IPS DF 4.7 (cell line): ENCODE data around the gene CLIC6.
A peak's percentile ranks its signal among the peaks of the same experiment; 100 is the strongest.
"Not testable (repeated sequence)": the region's sequence is repeated elsewhere in the genome, so short reads cannot be mapped to it uniquely, and the experiment has no call there.

Experiments
- DNase-seq: peaks from one replicate; pipeline ENCODE4 v3.0.0-alpha.2; 2013; ENCODE audit warnings: low spot score; ENCODE audit errors: extremely low read depth

CLIC6 gene

DNA sequence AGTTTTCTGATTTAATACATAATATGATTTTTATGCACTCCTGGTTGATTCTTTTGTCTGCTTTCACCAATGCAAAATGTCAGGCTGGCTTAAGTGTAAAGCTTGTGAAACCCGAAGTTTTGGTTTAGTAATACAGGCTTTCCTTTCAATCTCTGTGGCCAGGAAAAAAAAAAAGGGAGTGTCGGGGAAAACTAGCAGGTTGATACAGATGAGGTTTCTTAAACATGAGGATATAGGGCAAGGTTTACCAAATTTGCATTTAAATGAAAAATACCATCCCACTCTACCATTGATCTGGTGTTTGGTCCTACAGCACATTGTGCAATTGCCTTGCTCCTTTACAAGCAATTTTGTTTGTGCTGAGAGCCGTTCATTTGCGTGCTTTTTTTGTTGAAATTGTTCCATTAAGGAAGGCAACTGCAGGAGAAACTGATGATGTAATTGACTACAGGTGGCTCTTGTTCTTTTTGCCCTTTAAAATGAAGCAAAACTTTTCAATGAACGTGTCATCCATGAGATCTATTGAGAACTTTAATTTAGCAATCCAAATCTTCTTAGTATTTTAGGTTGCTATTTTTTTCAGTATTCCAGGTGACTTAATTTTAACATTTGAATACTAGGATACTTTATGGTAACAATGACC is 22.7 kb downstream of the CLIC6 start:
- DNase-seq: no peak

DNA sequence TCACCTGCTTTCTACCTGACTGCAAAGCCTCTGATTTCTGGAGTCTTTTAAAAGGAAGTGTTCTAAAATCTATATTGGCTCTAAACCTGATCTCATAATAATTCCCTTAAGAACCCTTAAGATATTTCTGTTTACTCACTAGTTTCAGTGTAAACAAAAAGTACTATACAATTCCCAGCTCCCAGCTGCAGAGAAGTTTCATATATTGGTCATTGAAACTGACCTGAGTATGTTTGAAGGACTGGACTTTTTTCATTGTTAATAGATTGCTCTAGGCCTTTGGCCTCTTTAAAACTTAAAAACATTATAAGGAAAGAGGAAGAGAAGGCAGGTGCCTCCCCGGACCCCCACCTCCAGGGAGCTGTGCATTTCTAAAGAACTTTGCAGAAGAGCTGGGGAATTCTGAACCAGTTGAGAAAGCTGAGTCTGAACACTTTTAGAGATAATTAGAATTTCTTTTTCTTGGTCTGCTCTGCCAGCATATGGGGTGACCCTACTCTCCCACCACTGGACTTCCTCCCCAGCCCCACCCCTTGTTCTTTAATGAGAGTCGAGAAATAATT is 23.7 kb downstream of the CLIC6 start:
- DNase-seq: no peak

DNA sequence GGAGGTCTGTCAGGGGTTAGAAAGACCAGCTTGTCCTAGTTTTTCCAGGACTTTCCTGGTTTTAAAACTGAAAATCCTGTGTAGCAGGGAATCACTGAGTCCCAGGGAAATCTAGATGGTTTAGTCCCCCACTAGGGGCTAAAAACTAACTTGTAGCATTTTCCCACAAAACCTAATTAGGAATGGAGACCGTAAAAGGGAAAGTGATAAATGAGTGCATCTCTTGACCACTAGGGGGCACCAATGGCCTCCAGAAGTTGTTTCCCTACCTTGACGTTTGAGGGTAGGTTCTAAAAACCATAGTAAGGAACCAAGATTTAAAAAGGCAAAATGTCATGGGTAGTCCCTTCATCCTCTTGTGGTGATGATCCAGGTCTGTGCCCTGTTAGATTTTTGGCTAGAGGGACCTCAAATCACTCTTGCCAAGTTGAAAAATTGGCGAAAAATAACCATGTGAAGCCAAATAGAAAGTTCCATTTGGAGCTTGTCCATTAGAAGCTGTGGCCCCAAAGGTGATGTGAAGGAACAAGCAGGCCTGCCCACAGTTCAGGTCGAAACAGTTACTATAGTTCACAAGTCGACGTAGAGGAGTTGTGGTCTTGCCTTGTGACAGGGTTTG is 24.5 kb downstream of the CLIC6 start:
- DNase-seq: no peak

DNA sequence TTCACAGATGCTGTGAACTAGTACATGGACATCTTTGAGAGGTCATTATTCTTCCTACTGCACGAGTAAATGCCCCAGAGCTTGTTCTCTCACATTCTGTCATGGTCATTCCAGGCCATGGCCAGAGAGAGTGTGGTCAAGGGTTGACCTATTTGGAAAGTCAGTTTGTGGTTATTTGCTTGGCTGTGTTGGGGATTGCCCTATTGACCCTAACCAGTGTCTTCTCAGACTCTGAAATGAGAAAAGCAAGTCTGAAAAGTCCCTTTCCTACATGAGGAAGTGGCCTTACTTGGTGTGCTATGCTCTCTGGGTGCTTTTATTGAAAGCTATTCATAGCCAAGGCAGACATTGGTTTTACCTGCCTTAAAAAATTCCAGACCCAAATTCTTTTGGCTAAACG is 26.6 kb downstream of the CLIC6 start:
- DNase-seq: no peak

DNA sequence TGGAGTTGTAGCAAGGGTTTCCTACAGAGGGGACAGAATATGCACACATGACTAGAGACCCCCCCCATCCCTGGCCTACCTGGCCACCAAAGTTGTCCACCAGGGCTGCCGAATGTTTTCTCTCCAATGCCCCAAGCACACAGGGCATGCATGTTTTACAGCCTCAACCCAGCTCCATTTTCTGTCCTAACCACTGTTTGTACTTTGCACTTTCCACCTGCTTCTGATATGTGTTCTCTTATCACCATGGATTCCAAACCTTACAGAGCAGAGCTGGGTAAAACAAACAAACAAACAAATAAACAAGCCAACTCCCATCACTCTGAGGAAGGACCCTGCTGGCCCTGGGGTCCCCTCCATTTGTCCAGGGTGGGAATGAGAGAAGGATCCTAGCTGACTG is 27.3 kb downstream of the CLIC6 start:
- no peak for DNase-seq

DNA sequence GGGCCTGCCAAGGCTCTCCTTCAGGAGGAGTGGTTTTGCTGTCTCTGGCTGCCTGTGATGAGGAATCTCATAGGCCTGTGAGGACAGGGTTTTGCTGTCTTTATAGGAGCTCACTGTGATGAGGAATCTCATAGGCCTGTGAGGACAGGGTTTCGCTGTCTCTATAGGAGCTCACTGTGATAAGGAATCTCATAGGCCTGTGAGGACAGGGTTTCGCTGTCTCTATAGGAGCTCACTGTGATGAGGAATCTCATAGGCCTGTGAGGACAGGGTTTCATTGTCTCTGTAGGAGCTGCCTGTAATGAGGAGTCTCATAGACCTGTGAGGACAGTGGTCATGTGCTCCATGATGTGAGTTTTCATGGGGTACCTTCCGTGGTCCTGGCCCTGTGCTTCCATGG is 29.0 kb downstream of the CLIC6 start:
- no peak for DNase-seq

DNA sequence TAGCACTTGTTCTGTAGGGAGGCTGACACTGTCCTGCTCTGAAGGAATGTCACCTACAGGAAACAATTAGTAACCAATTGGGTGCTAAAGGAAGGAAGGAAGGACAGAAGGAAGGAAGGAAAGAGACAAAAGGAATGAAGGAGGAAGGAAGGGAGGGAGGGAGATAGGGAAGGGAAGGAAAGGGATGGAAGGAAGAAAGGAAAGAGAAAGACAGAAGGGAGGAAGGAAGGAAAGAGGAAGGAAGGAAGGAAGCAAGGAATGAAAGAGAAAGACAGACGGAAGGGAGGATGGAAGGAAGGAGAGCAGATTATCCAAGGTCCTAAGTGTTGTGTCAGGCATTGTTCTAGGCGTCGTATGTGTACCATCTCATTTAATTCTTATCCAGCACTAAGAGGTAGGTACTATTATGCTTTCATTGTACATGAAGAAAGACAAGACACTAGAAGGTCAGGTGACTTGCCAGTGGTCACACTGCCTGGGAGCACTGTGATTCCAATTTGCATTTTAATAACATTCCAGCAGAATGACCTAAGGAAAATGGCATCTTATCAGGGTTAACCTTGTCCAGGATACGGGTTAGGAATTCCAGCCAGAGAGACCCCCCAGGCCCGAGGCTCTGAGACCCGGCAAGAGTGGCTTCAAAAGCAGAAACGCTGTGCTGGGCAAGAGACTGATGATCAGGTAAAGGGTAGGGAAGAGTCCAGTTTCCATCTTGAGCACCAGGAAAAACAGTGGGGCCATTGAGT is 29.6 kb downstream of the CLIC6 start:
- no peak for DNase-seq

DNA sequence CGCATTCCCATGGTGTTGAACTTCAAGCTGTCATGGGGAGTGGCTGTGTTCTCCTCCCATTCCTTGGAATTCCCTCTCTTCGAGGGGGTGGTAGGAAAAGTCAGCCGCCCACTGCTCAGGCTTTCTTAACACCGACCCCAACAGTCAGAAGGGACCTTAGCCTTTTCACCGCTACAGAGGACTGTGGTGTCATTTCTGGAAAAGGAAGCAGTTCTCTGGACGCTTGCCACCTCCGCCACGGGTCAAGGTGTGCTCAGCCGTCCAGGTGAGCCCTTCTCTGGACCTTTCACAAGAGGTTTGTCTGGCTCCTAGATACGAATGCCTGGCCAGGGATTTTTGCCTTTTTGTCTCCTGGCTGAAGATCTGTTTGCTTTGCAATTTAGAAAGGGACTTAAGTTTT is 31.8 kb downstream of the CLIC6 start:
- DNase-seq: no peak

DNA sequence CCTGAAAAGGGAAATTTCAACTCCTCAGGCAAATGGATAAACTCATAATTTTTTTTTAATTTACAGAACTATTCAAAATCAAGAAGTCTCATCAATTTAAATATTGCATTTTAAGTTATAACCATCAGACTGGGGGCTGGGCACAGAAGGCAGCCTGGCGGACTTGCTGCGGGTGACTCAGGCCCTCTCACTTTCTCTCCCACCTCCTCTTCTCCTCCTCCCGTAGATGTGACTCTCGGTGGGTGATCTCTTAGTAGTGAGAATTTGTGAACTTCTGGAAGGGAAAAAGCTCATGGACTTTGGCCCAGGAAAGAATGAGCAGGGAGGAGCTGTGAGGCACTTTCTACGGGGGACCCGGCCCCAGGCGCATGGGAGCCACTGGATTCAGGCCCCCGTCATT is 32.9 kb downstream of the CLIC6 start:
- no peak for DNase-seq

DNA sequence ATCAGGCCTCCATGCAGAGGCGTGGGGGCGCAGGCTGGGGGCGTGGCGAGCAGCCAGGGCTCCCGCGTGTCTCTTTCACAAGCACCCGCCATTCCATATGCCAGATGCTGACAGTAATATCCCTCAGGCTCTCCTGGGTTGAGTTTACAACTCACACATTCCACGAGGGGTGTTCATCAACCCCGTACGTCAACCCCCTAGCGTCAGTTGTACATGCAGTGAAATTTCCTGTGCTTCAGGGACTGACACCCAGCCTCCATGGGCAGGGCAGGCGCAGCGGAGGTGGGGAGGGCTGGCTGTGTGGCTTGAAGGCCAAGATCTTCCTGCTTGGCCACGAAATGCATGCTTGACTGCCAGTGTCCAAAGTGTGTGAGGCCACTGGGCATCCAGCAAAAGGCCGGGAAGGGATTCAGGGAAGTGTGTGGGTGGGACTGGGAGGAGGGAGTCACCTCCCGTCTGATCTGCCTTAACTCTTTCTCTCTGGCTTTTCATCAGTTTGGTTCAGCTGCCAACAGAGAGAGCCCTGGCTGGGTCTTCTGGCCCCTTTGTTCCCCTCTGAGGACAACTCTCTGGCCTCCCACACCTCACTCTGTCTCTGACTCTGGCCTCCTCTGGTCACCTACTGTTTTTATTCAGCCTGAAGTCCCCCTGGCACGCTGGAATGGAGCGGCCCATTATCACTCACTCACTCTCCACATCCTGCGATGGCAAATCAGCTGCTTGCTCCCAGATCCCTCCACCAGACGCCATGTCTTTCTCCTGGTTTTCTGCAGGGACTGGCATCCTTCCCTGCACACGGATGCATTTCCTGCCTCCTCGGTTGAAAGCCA is 33.8 kb downstream of the CLIC6 start:
- no peak for DNase-seq

DNA sequence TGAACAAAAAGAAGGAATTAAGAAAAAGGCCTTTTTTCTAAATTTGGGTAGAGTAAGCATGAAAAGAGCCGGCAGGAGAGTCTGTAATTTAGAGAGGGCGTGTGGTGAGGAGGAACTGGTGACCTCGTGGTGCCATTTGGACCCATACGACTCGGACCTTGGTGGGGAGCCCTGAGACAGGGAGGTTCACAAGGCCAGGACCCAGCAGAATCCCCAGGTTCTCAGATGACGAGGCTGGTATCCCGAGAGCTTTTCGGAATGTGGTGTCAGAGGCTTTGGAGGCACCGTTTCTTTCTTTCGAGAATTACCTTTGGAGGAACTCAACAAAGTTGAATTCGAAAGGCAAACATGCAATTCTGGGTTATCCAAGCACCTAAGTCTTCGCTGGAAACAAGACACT is 34.8 kb downstream of the CLIC6 start:
- DNase-seq: no peak

DNA sequence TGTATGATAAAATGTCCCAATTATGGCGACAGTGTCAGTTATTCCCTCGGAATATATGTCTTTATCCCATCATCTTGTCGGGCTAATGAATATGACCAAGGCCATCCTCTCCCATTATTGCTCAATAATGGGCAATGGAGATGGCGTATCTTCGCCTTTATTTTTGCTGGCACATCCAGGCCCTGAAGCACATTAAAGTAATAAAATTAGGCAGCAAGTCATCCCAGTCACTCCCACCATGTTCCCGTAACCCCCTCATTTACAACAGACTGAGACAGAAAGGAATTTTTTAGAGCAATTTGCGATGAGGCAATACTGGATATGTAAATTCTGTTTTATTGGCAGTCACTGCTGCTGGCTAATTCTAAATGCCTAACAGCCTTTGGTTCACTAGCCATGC is 35.3 kb downstream of the CLIC6 start:
- DNase-seq: no peak

DNA sequence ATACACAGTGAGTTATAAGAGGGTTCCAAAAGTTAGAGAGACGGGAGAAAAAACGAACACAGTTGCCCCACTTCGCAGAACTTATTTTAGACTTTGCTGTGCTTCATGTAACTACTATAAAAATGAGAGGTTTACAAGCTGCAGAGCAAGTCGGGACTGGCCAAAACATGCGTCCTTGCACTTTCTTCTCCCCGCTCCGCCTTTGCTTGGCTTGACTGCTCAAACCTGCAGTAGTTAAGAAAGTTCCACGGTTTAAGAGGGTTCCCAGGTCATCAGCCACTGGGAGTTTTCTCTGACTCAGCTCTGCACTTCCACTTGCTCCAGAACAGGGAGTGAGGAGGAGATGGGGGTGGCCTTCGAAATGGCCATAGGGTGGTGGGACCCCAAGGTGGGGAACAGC is 36.2 kb downstream of the CLIC6 start:
- no peak for DNase-seq

DNA sequence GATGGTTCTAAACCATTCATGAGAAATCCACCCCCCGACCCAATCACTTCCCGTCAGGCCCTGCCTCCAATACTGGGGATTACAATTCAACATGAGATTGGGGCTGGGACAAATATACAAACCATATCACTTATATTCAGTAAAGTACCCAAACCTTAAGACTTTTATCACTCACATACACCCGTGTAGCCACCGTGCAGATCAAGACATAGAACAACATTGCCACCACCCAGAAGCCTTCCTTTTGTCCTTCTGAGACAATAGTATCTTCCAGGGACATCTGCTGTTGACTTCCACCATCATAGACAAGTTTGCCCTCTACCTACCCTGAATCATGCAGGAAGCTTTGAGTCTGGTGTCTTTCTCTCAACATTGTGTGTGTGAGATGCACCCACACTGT is 37.5 kb downstream of the CLIC6 start:
- no peak for DNase-seq

DNA sequence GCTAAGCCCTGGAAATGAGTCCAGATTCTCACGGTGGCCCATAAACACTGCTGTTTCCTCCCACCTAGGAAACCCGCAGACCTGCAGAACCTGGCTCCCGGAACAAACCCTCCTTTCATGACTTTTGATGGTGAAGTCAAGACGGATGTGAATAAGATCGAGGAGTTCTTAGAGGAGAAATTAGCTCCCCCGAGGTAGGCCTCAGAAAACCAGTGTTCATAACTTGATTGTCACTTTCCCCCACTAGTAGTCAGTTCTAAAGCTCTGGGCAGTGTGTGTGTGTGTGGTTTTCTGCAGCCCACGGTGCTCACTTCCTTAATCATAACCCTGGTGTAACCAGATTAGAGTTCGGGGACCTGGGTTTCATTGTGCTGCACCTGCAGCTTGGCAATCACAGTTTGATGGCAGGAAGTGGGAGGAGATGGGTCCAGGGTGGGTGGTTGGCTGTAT is 39.1 kb downstream of the CLIC6 start:
- DNase-seq: no peak

DNA sequence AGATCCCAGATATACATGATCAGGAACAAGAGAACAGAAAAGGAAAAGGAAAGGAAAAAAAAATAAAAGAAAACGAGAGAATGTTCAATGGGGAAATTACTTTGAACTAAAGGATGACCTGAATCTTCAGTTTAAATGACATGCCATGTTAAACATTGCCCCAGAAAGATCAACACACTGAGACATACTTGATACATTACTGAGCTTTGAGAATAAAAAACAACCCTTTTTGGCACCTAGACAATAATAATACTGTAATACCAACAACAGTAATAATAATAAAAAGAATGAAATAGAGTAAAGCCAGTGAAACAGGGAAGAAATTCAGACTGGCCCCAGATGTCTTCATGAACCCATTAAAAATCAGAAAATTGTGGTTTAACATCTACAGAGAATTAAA is 44.8 kb downstream of the CLIC6 start:
- DNase-seq: no peak

DNA sequence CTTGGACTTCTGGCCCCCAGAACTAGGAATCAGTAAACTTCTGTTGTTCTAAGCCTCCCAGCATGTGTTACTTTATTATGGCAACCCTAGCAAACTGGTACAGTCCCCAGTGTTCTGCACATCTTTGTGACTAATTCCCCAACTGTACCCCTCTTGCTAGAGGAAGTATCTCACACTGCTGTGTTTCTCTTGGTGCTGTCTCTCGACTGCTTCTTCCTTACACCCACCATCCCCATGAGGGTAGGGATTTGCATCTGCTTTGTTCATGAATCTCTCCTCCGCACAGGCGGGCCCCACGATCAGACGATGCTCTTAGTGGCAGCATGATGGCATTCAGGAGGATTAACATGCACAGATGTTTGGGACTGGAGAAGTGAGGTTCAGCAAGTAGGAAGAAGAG is 46.7 kb downstream of the CLIC6 start:
- no peak for DNase-seq

DNA sequence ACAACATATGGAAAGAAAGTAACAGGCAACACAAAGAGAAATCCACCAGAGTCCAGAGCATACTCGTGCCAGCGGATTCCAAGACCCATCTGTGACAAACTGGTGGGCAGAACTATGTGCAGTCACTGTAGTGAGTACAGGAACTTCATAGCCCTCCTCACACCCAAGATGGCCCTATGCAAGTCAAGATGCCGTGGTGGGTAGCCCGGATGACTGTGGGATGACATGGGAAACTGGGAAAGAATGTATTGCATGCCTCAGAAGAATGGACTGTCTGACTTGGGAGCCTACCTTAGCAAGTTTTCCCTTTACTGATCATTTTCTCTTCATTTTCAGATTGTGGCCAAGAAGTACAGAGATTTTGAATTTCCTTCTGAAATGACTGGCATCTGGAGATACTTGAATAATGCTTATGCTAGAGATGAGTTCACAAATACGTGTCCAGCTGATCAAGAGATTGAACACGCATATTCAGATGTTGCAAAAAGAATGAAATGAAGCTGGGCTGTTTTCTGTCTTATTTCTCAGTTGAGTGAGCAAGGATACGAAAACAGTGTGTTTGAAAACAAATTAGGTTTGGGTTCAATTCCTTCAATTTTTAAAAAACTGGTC is 47.3 kb downstream of the CLIC6 start:
- no peak for DNase-seq

DNA sequence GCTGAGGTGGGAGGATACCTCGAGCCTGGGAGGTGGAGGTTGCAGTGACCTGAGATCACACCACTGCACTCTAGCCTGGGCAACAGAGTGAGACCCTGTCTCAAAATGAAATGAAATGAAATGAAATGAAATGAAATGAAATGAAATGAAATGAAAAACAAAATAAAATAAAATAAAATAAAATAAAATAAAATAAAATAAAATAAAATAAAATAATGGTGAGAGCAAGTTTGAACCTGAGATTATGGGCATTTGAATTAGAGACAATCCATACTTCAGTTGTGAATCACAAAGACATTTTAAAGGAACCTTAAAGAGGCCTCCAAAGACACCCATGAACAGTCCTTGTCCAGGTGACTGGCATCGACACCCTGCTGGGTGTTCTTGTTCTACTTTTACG is 49.7 kb downstream of the CLIC6 start:
- not testable (repeated sequence) for DNase-seq

DNA sequence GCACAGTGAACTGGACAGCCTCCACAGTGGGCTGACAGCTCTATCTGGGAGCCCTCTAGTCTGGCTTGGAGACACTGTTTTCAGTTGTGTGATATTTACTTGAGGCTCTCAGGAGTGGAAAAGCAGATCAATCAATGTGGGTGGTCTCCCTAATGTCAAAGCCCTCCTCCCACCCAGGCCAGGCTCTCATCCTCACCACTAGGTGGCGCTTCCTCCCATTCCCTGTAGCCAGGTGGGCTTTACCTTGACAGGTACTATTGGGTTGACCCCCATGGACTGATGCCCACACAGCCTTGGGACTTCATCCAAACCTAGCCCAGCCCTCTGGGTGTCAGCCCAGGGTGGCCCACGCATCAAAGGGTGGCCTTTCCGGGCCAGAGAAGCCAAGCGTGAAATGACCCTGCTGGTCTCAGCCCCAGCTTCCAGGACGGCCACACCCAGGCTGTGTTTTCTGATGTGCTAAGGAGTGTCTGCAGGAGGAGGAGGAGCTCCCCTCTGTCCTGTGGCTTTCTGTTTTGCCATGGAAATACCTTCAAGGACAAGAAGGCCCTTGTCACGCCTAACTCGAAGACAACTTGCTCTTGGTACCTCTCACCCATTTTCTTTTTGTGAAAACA is 54.0 kb downstream of the CLIC6 start:
- DNase-seq: peak; percentile 11
